H1 (cell line): Measurements from ENCODE around the gene PITX1.

Experiments
- BRCA1 ChIP-seq: IDR thresholded peaks from 2 replicates; pipeline ENCODE4 v1.6.1; 2012; ENCODE audit warnings: low read depth, low read length, improper control_type of control experiment
- CTCF ChIP-seq, 3 experiments: IDR thresholded peaks; 1 replicate in 2 of 3; 2 replicates in 1 of 3; pipeline versions ENCODE4 v1.5.1 to v1.6.1; 2011; ENCODE audit warnings: low read length in 3 of 3, mild to moderate bottlenecking in 3 of 3, inconsistent platforms in 2 of 3, low read depth in 1 of 3, moderate library complexity in 1 of 3; ENCODE audit not compliant: insufficient read depth in 1 of 3; ENCODE audit errors: control extremely low read depth in 1 of 3
- EP300 ChIP-seq, 2 experiments: IDR thresholded peaks; 1 replicate in 1 of 2; 2 replicates in 1 of 2; pipeline ENCODE4 v1.6.1; 2011 to 2012; ENCODE audit warnings: low read depth in 2 of 2, low read length in 2 of 2, mild to moderate bottlenecking in 2 of 2, borderline replicate concordance in 1 of 2, inconsistent platforms in 1 of 2, moderate library complexity in 1 of 2
- GABPA ChIP-seq: IDR thresholded peaks from 2 replicates; pipeline ENCODE4 v1.6.1; 2011; ENCODE audit warnings: mild to moderate bottlenecking, low read length, moderate library complexity, borderline replicate concordance; ENCODE audit not compliant: insufficient read depth
- SAP30 ChIP-seq: fragments of 300-600 bp; sonication (generic); IDR thresholded peaks from 2 replicates; pipeline ENCODE4 v1.7.1; 2012; ENCODE audit warnings: low read length, moderate library complexity, mild to moderate bottlenecking, inconsistent platforms; ENCODE audit not compliant: insufficient read depth, insufficient replicate concordance
- SP2 ChIP-seq: IDR thresholded peaks from 2 replicates; pipeline ENCODE4 v1.6.1; 2012; ENCODE audit warnings: mild to moderate bottlenecking, low read length, inconsistent platforms
- TBP ChIP-seq: IDR thresholded peaks from 2 replicates; pipeline ENCODE4 v1.6.1; 2011; ENCODE audit warnings: low read depth, low read length, improper control_type of control experiment

- TF ChIP-seq EP300 (IDR thresholded peaks at IDR 0.05; ENCODE audit: borderline replicate concordance in 1 of 2, low read depth in 2 of 2, low read length in 2 of 2) = no peak
- no peak for TF ChIP-seq CTCF (IDR thresholded peaks at IDR 0.05; ENCODE audit: control extremely low read depth in 1 of 3, insufficient read depth in 1 of 3, low read depth in 1 of 3, low read length in 3 of 3)
- TF ChIP-seq TBP = no peak
- TF ChIP-seq BRCA1 = no peak
- no peak for TF ChIP-seq GABPA
- no peak for TF ChIP-seq SAP30
- no peak for TF ChIP-seq SP2
Measured at GRCh38 chr5:135012951-135013391, 21.1 kb downstream of the PITX1 start.
